ENCODE data around the gene RBFOX2. TPM values are rescaled to one million over a fixed set of nuclear protein-coding genes. Genes with fewer than 3 reads are reported as not detected.
"Not testable (repeated sequence)": the region's sequence is repeated elsewhere in the genome, so short reads cannot be mapped to it uniquely, and the experiment has no call there.

Gene RBFOX2
- total RNA-seq, 3 donors from 2014 or later: 5.6 to 6.9 (median 6.5) TPM

- no peaks in the 10 kb centered on the region for H3K9me3 Mint-ChIP-seq
- H3K4me1 Mint-ChIP-seq (ENCODE audit: low read depth): no peaks in the 10 kb centered on the region
- no peaks in the 10 kb centered on the region for H3K36me3 Mint-ChIP-seq (ENCODE audit: insufficient read depth)
- ATAC-seq (no peak), DNase-seq (no peak)
- peaks cover 30% of the 10 kb centered on the region for H3K27me3 Mint-ChIP-seq (ENCODE audit: low read depth)
- no peak overlapping the region for H3K4me3 Mint-ChIP-seq
Observed at GRCh38 chr22:36008131-36008530, 20.5 kb downstream of the RBFOX2 start.

GRCh38 chr22:36003972-36004674 lies 24.5 kb downstream of the RBFOX2 start:
- no peaks in the 10 kb centered on the region for H3K36me3 Mint-ChIP-seq (ENCODE audit: insufficient read depth)
- peaks cover 20% of the 10 kb centered on the region for H3K27me3 Mint-ChIP-seq (ENCODE audit: low read depth)
- H3K4me1 Mint-ChIP-seq (ENCODE audit: low read depth): no peaks in the 10 kb centered on the region
- H3K9me3 Mint-ChIP-seq: no peaks in the 10 kb centered on the region
- DNase-seq: no peak
- no peak overlapping the region for H3K4me3 Mint-ChIP-seq
- no peak for ATAC-seq

- Mint-ChIP-seq H3K36me3 (ENCODE audit: insufficient read depth) (no peaks in the 10 kb centered on the region), H3K4me1 (ENCODE audit: low read depth) (no peaks in the 10 kb centered on the region), H3K4me3 (no peak overlapping the region), H3K9me3 (no peaks in the 10 kb centered on the region), H3K27me3 (ENCODE audit: low read depth) (peaks cover 22% of the 10 kb centered on the region)
- DNase-seq (no peak), ATAC-seq (no peak)
Observed at GRCh38 chr22:36002718-36003260, 25.8 kb downstream of the RBFOX2 start.

GRCh38 chr22:36002084-36002483 lies 26.5 kb downstream of the RBFOX2 start:
- H3K4me3 Mint-ChIP-seq: no peak overlapping the region
- H3K36me3 Mint-ChIP-seq (ENCODE audit: insufficient read depth): no peaks in the 10 kb centered on the region
- H3K9me3 Mint-ChIP-seq: no peaks in the 10 kb centered on the region
- DNase-seq: no peak
- H3K27me3 Mint-ChIP-seq (ENCODE audit: low read depth): peaks cover 22% of the 10 kb centered on the region
- ATAC-seq: no peak
- H3K4me1 Mint-ChIP-seq (ENCODE audit: low read depth): no peaks in the 10 kb centered on the region

GRCh38 chr22:35998748-35999147 lies 29.9 kb downstream of the RBFOX2 start:
- Mint-ChIP-seq H3K9me3 (no peaks in the 10 kb centered on the region), H3K27me3 (ENCODE audit: low read depth) (peaks cover 12% of the 10 kb centered on the region), H3K36me3 (ENCODE audit: insufficient read depth) (no peaks in the 10 kb centered on the region), H3K4me1 (ENCODE audit: low read depth) (no peaks in the 10 kb centered on the region), H3K4me3 (no peak overlapping the region)
- DNase-seq (no peak), ATAC-seq (no peak)

- ATAC-seq (no peak), DNase-seq (no peak)
- Mint-ChIP-seq H3K9me3 (no peaks in the 10 kb centered on the region), H3K36me3 (ENCODE audit: insufficient read depth) (no peaks in the 10 kb centered on the region), H3K4me3 (no peak overlapping the region), H3K4me1 (ENCODE audit: low read depth) (no peaks in the 10 kb centered on the region), H3K27me3 (ENCODE audit: low read depth) (peaks cover 10% of the 10 kb centered on the region)
Observed at GRCh38 chr22:35997438-35997837, 31.2 kb downstream of the RBFOX2 start.

GRCh38 chr22:35996596-35996995 lies 32.0 kb downstream of the RBFOX2 start:
- ATAC-seq (no peak), DNase-seq (no peak)
- no peak overlapping the region for H3K4me3 Mint-ChIP-seq
- no peaks in the 10 kb centered on the region for H3K9me3 Mint-ChIP-seq
- H3K36me3 Mint-ChIP-seq (ENCODE audit: insufficient read depth): no peaks in the 10 kb centered on the region
- peaks cover 10% of the 10 kb centered on the region for H3K27me3 Mint-ChIP-seq (ENCODE audit: low read depth)
- H3K4me1 Mint-ChIP-seq (ENCODE audit: low read depth): no peaks in the 10 kb centered on the region

- Mint-ChIP-seq H3K27me3 (ENCODE audit: low read depth) (peaks cover 10% of the 10 kb centered on the region), H3K36me3 (ENCODE audit: insufficient read depth) (no peaks in the 10 kb centered on the region), H3K4me3 (no peak overlapping the region), H3K4me1 (ENCODE audit: low read depth) (no peaks in the 10 kb centered on the region), H3K9me3 (no peaks in the 10 kb centered on the region)
- ATAC-seq (no peak), DNase-seq (no peak)
Observed at GRCh38 chr22:35995772-35996171, 32.9 kb downstream of the RBFOX2 start.

GRCh38 chr22:35995348-35995747 lies 33.3 kb downstream of the RBFOX2 start:
- ATAC-seq: no peak

GRCh38 chr22:35993727-35994126 lies 34.9 kb downstream of the RBFOX2 start:
- not testable (repeated sequence) for ATAC-seq; H3K27me3 Mint-ChIP-seq (ENCODE audit: low read depth); H3K4me1 Mint-ChIP-seq (ENCODE audit: low read depth); H3K4me3 Mint-ChIP-seq; DNase-seq; H3K36me3 Mint-ChIP-seq (ENCODE audit: insufficient read depth); H3K9me3 Mint-ChIP-seq

More at GRCh38 chr22:35995348-35995747, 33.3 kb downstream of the RBFOX2 start:
- H3K9me3 Mint-ChIP-seq: no peaks in the 10 kb centered on the region
- H3K27me3 Mint-ChIP-seq (ENCODE audit: low read depth): peaks cover 10% of the 10 kb centered on the region
- no peaks in the 10 kb centered on the region for H3K36me3 Mint-ChIP-seq (ENCODE audit: insufficient read depth)
- DNase-seq: no peak
- H3K4me1 Mint-ChIP-seq (ENCODE audit: low read depth): no peaks in the 10 kb centered on the region
- H3K4me3 Mint-ChIP-seq: no peak overlapping the region

GRCh38 chr22:35993048-35993714 lies 35.4 kb downstream of the RBFOX2 start:
- no peak for ATAC-seq
- H3K4me3 Mint-ChIP-seq: no peak overlapping the region
- no peaks in the 10 kb centered on the region for H3K9me3 Mint-ChIP-seq

GRCh38 chr22:35991168-35991567 lies 37.5 kb downstream of the RBFOX2 start:
- Mint-ChIP-seq H3K27me3 (ENCODE audit: low read depth) (peaks cover 6% of the 10 kb centered on the region), H3K4me1 (ENCODE audit: low read depth) (no peaks in the 10 kb centered on the region), H3K4me3 (no peak overlapping the region), H3K36me3 (ENCODE audit: insufficient read depth) (no peaks in the 10 kb centered on the region), H3K9me3 (no peaks in the 10 kb centered on the region)
- DNase-seq (no peak), ATAC-seq (no peak)

More at GRCh38 chr22:35993048-35993714, 35.4 kb downstream of the RBFOX2 start:
- H3K27me3 Mint-ChIP-seq (ENCODE audit: low read depth): peaks cover 6% of the 10 kb centered on the region
- no peaks in the 10 kb centered on the region for H3K36me3 Mint-ChIP-seq (ENCODE audit: insufficient read depth)
- H3K4me1 Mint-ChIP-seq (ENCODE audit: low read depth): no peaks in the 10 kb centered on the region
- no peak for DNase-seq

GRCh38 chr22:35988030-35988429 lies 40.6 kb downstream of the RBFOX2 start:
- H3K4me1 Mint-ChIP-seq (ENCODE audit: low read depth): no peaks in the 10 kb centered on the region
- H3K27me3 Mint-ChIP-seq (ENCODE audit: low read depth): peaks cover 10% of the 10 kb centered on the region
- no peaks in the 10 kb centered on the region for H3K36me3 Mint-ChIP-seq (ENCODE audit: insufficient read depth)
- H3K4me3 Mint-ChIP-seq: no peak overlapping the region
- H3K9me3 Mint-ChIP-seq: no peaks in the 10 kb centered on the region
- DNase-seq: no peak
- no peak for ATAC-seq

- Mint-ChIP-seq H3K27me3 (ENCODE audit: low read depth) (peaks cover 8% of the 10 kb centered on the region), H3K9me3 (no peaks in the 10 kb centered on the region), H3K36me3 (ENCODE audit: insufficient read depth) (no peaks in the 10 kb centered on the region), H3K4me3 (no peak overlapping the region), H3K4me1 (ENCODE audit: low read depth) (no peaks in the 10 kb centered on the region)
- no peak for ATAC-seq
- DNase-seq: no peak
Observed at GRCh38 chr22:35987487-35987886, 41.1 kb downstream of the RBFOX2 start.

GRCh38 chr22:35986088-35986487 lies 42.5 kb downstream of the RBFOX2 start:
- ATAC-seq (no peak), DNase-seq (no peak)
- H3K9me3 Mint-ChIP-seq: no peaks in the 10 kb centered on the region
- H3K36me3 Mint-ChIP-seq (ENCODE audit: insufficient read depth): no peaks in the 10 kb centered on the region
- no peaks in the 10 kb centered on the region for H3K4me1 Mint-ChIP-seq (ENCODE audit: low read depth)
- H3K27me3 Mint-ChIP-seq (ENCODE audit: low read depth): peaks cover 11% of the 10 kb centered on the region
- no peak overlapping the region for H3K4me3 Mint-ChIP-seq

All from activated T-cell treated with anti-CD3 and anti-CD28 coated beads, Interleukin-2, amount 50 U/mL, for 4 hours (primary cell).